Measurements from ENCODE around the gene FCRL4. TPM values are rescaled to one million over a fixed set of nuclear protein-coding genes. Genes with fewer than 3 reads are reported as not detected.

FCRL4 gene
- total and polyA plus RNA-seq, 2 donors (not counting 1 experiment from before 2014, with no cell fraction given): 0.09 to 0.30 TPM

- intact Hi-C loops (cut with micrococcal nuclease): no loop called here
- peaks cover 5 to 59% of the 10 kb centered on the region in 2 experiments for H3K36me3 ChIP-seq (replicated peaks in 1 of 2; ENCODE audit: control extremely low read depth in 1 of 2, control insufficient read depth in 1 of 2, extremely low read depth in 1 of 2, insufficient read depth in 2 of 2, low read length in 1 of 2)
- H2AFZ ChIP-seq (ENCODE audit: insufficient read depth, low read depth, low read length, poor library complexity, severe bottlenecking): no peak overlapping the region
- H4K20me1 ChIP-seq (ENCODE audit: control insufficient read depth, insufficient read depth, low read length, poor library complexity, severe bottlenecking): no peaks in the 10 kb centered on the region
- ChIA-PET CTCF (interaction anchor here (1.0 to 3.5 kb wide), 3 partner anchors 37 to 172 kb away, joined by 3 to 8 read pairs (median 6); no protein-coding TSS in a partner anchor), POLR2A (no interaction called here)
- H3K4me1 ChIP-seq (ENCODE audit: control insufficient read depth in 2 of 2, insufficient read depth in 2 of 2, low read length in 2 of 2): peaks cover 15 to 18% of the 10 kb centered on the region in 2 donors
- Mint-ChIP-seq H3K9me3 (ENCODE audit: insufficient read depth) (no peaks in the 10 kb centered on the region), H3K27ac (peak overlapping the region; percentile 13), H3K4me1 (peaks cover 54% of the 10 kb centered on the region), H3K4me3 (no peak overlapping the region), H3K27me3 (no peaks in the 10 kb centered on the region)
- no peak overlapping the region for H3K27ac ChIP-seq (ENCODE audit: low read length in 2 of 2)
- H3K79me2 ChIP-seq (ENCODE audit: control insufficient read depth, insufficient read depth, low read length): no peaks in the 10 kb centered on the region
- ATAC-seq (ENCODE audit: low read depth) (no peak), DNase-seq (no peak)
- no peaks in the 10 kb centered on the region for H3K27me3 ChIP-seq (replicated peaks in 1 of 4; ENCODE audit: control extremely low read depth in 1 of 4, control insufficient read depth in 3 of 4, insufficient read depth in 4 of 4, low read length in 3 of 4)
- H3K9me3 ChIP-seq (ENCODE audit: control extremely low read depth in 1 of 3, control insufficient read depth in 2 of 3, insufficient read depth in 1 of 3, low read length in 2 of 3): no peaks in the 10 kb centered on the region
- no peak overlapping the region for H3K4me2 ChIP-seq (replicated peaks; ENCODE audit: low read depth, low read length, poor library complexity, severe bottlenecking)
- TF ChIP-seq CTCF (IDR thresholded peaks at IDR 0.05): no peak
- no peak for TF ChIP-seq EZH2 (IDR thresholded peaks at IDR 0.05; ENCODE audit: borderline replicate concordance, insufficient read depth, low read depth, low read length, poor library complexity, severe bottlenecking)
- no peak overlapping the region for H3K4me3 ChIP-seq (ENCODE audit: control extremely low read depth in 1 of 5, extremely low read depth in 1 of 5, insufficient read depth in 1 of 5, low read depth in 2 of 5, low read length in 4 of 5)
- 92% methylated on average over 6 of the region's 6 CpGs for WGBS (ENCODE audit: insufficient coverage)
- H3K9ac ChIP-seq (ENCODE audit: low read length): no peak overlapping the region
Observed at GRCh38 chr1:157542676-157543075, 55.2 kb downstream of the FCRL4 start.

GRCh38 chr1:157540852-157541251, 57.0 kb downstream of the FCRL4 start:
- H3K4me3 Mint-ChIP-seq: peak overlapping the region; percentile 11
- TF ChIP-seq EZH2 (IDR thresholded peaks at IDR 0.05; ENCODE audit: borderline replicate concordance, insufficient read depth, low read depth, low read length, poor library complexity, severe bottlenecking): no peak
- H3K4me1 ChIP-seq (ENCODE audit: control insufficient read depth in 2 of 2, insufficient read depth in 2 of 2, low read length in 2 of 2): peaks cover 15 to 18% of the 10 kb centered on the region in 2 donors
- no peak for ATAC-seq (ENCODE audit: low read depth)
- no peaks in the 10 kb centered on the region for H3K27me3 ChIP-seq (replicated peaks in 1 of 4; ENCODE audit: control extremely low read depth in 1 of 4, control insufficient read depth in 3 of 4, insufficient read depth in 4 of 4, low read length in 3 of 4)
- no peak overlapping the region for H2AFZ ChIP-seq (ENCODE audit: insufficient read depth, low read depth, low read length, poor library complexity, severe bottlenecking)
- peaks cover 37% of the 10 kb centered on the region for H3K4me1 Mint-ChIP-seq
- peaks cover 5 to 54% of the 10 kb centered on the region in 2 experiments for H3K36me3 ChIP-seq (replicated peaks in 1 of 2; ENCODE audit: control extremely low read depth in 1 of 2, control insufficient read depth in 1 of 2, extremely low read depth in 1 of 2, insufficient read depth in 2 of 2, low read length in 1 of 2)
- no peak overlapping the region for H3K27ac ChIP-seq (ENCODE audit: low read length in 2 of 2)
- WGBS (ENCODE audit: insufficient coverage): 93% methylated on average over 2 of the region's 3 CpGs
- ChIA-PET CTCF (interaction anchor here (2.2 to 3.5 kb wide), 2 partner anchors 35 to 39 kb away, joined by 6 to 8 read pairs; no protein-coding TSS in a partner anchor), POLR2A (no interaction called here)
- no peaks in the 10 kb centered on the region for H4K20me1 ChIP-seq (ENCODE audit: control insufficient read depth, insufficient read depth, low read length, poor library complexity, severe bottlenecking)
- H3K9me3 Mint-ChIP-seq (ENCODE audit: insufficient read depth): no peaks in the 10 kb centered on the region
- H3K79me2 ChIP-seq (ENCODE audit: control insufficient read depth, insufficient read depth, low read length): no peaks in the 10 kb centered on the region
- no peak overlapping the region for H3K4me3 ChIP-seq (ENCODE audit: control extremely low read depth in 1 of 5, extremely low read depth in 1 of 5, insufficient read depth in 1 of 5, low read depth in 2 of 5, low read length in 4 of 5)
- no peak overlapping the region for H3K27ac Mint-ChIP-seq
- intact Hi-C loops (cut with micrococcal nuclease): no loop called here
- H3K27me3 Mint-ChIP-seq: no peaks in the 10 kb centered on the region
- no peak for DNase-seq
- H3K9me3 ChIP-seq (ENCODE audit: control extremely low read depth in 1 of 3, control insufficient read depth in 2 of 3, insufficient read depth in 1 of 3, low read length in 2 of 3): no peaks in the 10 kb centered on the region
- no peak overlapping the region for H3K9ac ChIP-seq (ENCODE audit: low read length)
- H3K4me2 ChIP-seq (replicated peaks; ENCODE audit: low read depth, low read length, poor library complexity, severe bottlenecking): no peak overlapping the region

All from B cell (primary cell).